ENCODE results near the gene TERB1. TPM values are rescaled to one million over a fixed set of nuclear protein-coding genes. Genes with fewer than 3 reads are reported as not detected.

TERB1 gene
- total RNA-seq, 1 donor from 2014 or later, result not detected

- no peaks in the 10 kb centered on the region for H3K9me3 Mint-ChIP-seq (ENCODE audit: low read depth)
- peak overlapping the region; percentile 52 for H3K4me3 Mint-ChIP-seq (ENCODE audit: unreplicated experiment)
- no peak for DNase-seq (ENCODE audit: low spot score)
- H3K36me3 Mint-ChIP-seq (ENCODE audit: low read depth), result peaks cover 31% of the 10 kb centered on the region
- peak overlapping the region; percentile 99 for H3K27ac Mint-ChIP-seq (ENCODE audit: unreplicated experiment)
- H3K27me3 Mint-ChIP-seq (ENCODE audit: low read depth), result no peaks in the 10 kb centered on the region
- peaks cover 41% of the 10 kb centered on the region for H3K4me1 Mint-ChIP-seq (ENCODE audit: low read depth)
- TF ChIP-seq CTCF (IDR thresholded peaks at IDR 0.05), result no peak
Measured at GRCh38 chr16:66741950-66742808, 59.2 kb downstream of the TERB1 start.

- DNase-seq (ENCODE audit: low spot score), result no peak
- Mint-ChIP-seq H3K27ac (ENCODE audit: unreplicated experiment) (peak overlapping the region; percentile 99), H3K27me3 (ENCODE audit: low read depth) (no peaks in the 10 kb centered on the region), H3K36me3 (ENCODE audit: low read depth) (peaks cover 28% of the 10 kb centered on the region), H3K4me3 (ENCODE audit: unreplicated experiment) (peak overlapping the region; percentile 52), H3K4me1 (ENCODE audit: low read depth) (peaks cover 36% of the 10 kb centered on the region), H3K9me3 (ENCODE audit: low read depth) (no peaks in the 10 kb centered on the region)
- TF ChIP-seq CTCF (IDR thresholded peaks at IDR 0.05), result peak; percentile 15
Measured at GRCh38 chr16:66741169-66741900, 60.0 kb downstream of the TERB1 start.

GRCh38 chr16:66740533-66740932, 60.9 kb downstream of the TERB1 start:
- H3K36me3 Mint-ChIP-seq (ENCODE audit: low read depth), result peaks cover 29% of the 10 kb centered on the region
- DNase-seq (ENCODE audit: low spot score), result no peak

DNA sequence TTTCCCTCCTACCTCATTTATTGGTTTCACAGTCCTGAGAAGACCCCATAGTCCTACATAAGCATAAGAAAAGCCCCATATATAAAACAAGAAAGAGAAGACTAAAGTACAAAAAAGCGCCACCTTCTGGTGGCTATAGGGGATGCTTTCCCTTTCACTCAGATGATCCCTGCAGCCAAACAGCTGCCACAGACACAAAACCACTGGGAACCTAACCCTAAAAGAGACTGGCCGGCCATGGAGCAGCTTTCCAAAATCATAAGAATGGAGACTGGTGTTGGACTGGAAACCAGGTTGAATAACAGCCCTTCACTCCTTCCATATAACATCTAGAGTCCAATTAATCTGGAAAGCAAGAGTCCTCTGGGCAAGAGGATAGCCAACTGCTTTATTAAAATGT, 61.4 kb downstream of the TERB1 start:
- TF ChIP-seq CTCF (IDR thresholded peaks at IDR 0.05), result peak; percentile 82
- Mint-ChIP-seq H3K36me3 (ENCODE audit: low read depth) (peaks cover 30% of the 10 kb centered on the region), H3K9me3 (ENCODE audit: low read depth) (no peaks in the 10 kb centered on the region), H3K27ac (ENCODE audit: unreplicated experiment) (peak overlapping the region; percentile 99), H3K4me3 (ENCODE audit: unreplicated experiment) (no peak overlapping the region), H3K4me1 (ENCODE audit: low read depth) (peaks cover 33% of the 10 kb centered on the region), H3K27me3 (ENCODE audit: low read depth) (no peaks in the 10 kb centered on the region)
- no peak for DNase-seq (ENCODE audit: low spot score)

More at GRCh38 chr16:66740533-66740932, 60.9 kb downstream of the TERB1 start:
- Mint-ChIP-seq H3K27me3 (ENCODE audit: low read depth) (no peaks in the 10 kb centered on the region), H3K4me1 (ENCODE audit: low read depth) (peaks cover 33% of the 10 kb centered on the region), H3K4me3 (ENCODE audit: unreplicated experiment) (peak overlapping the region; percentile 17), H3K27ac (ENCODE audit: unreplicated experiment) (peak overlapping the region; percentile 99), H3K9me3 (ENCODE audit: low read depth) (no peaks in the 10 kb centered on the region)
- TF ChIP-seq CTCF (IDR thresholded peaks at IDR 0.05), result no peak

GRCh38 chr16:66735891-66736290, 65.5 kb downstream of the TERB1 start:
- Mint-ChIP-seq H3K27ac (ENCODE audit: unreplicated experiment) (peak overlapping the region; percentile 61), H3K9me3 (ENCODE audit: low read depth) (no peaks in the 10 kb centered on the region), H3K4me1 (ENCODE audit: low read depth) (peaks cover 15% of the 10 kb centered on the region), H3K4me3 (ENCODE audit: unreplicated experiment) (no peak overlapping the region), H3K36me3 (ENCODE audit: low read depth) (peaks cover 47% of the 10 kb centered on the region), H3K27me3 (ENCODE audit: low read depth) (no peaks in the 10 kb centered on the region)
- no peak for DNase-seq (ENCODE audit: low spot score)
- TF ChIP-seq CTCF (IDR thresholded peaks at IDR 0.05), result no peak
